HG02623 (cell line): ENCODE data around the gene CPED1.
"Not testable (repeated sequence)": the region's sequence is repeated elsewhere in the genome, so short reads cannot be mapped to it uniquely, and the experiment has no call there.

Experiments used
- ATAC-seq: cut with Tn5 transposase; IDR thresholded peaks from one replicate; pipeline ENCODE4 v1.9.1; 2021; ENCODE audit warnings: moderate library complexity; ENCODE audit not compliant: unreplicated experiment

CPED1 gene

GRCh38 chr7:121062671-121063279, 74.3 kb downstream of the CPED1 start:
- no peak for ATAC-seq

DNA sequence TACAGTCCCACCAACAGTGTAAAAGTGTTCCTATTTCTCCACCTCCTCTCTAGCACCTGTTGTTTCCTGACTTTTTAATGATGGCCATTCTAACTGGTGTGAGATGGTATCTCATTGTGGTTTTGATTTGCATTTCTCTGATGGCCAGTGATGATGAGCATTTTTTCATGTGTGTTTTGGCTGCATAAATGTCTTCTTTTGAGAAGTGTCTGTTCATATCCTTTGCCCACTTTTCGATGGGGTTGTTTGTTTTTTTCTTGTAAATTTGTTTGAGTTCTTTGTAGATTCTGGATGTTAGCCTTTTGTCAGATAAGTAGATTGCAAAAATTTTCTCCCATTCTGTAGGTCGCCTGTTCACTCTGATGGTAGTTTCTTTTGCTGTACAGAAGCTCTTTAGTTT, 79.2 kb downstream of the CPED1 start:
- ATAC-seq: not testable (repeated sequence)

DNA sequence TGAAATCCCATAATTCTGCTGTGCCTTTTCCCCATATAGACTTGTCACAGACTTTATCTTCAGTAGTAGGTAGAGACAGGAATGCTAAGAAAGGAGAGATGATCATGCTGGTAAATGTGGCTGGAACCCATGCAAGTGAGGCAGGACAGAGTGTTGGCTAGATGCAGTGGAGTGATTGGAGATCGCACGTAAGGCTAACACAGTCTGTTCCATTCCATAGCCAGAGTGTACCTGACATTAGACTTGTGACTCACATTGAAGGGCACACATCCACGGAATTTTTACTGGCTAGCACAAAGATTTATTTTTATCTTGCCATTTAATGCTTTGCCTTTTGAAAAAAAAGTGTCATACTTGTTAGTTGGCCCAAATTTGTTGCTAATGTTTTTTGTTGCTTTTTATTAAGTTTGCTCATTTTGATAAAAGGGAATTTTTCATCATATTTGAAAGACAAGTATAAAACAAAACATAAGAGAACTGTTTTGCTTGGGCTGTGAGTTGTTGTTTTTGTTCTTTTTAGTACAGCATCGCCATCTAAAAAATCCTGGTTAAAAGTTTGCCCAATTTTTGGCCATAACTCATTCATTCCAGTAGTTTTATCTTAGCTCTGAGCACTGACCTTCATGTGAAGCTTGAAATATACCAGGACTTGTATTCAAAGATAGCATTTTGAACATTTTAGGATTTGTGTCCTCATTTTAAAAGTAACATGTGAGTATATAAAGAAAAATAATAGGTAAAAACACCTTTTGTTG, 81.0 kb downstream of the CPED1 start:
- no peak for ATAC-seq

GRCh38 chr7:121071132-121071531, 82.6 kb downstream of the CPED1 start:
- no peak for ATAC-seq

GRCh38 chr7:121071662-121072061, 83.2 kb downstream of the CPED1 start:
- ATAC-seq: no peak

GRCh38 chr7:121072826-121073225, 84.3 kb downstream of the CPED1 start:
- ATAC-seq: no peak

- ATAC-seq: no peak
These were observed 85.1 kb downstream of the CPED1 start for GRCh38 chr7:121073463-121074099.

DNA sequence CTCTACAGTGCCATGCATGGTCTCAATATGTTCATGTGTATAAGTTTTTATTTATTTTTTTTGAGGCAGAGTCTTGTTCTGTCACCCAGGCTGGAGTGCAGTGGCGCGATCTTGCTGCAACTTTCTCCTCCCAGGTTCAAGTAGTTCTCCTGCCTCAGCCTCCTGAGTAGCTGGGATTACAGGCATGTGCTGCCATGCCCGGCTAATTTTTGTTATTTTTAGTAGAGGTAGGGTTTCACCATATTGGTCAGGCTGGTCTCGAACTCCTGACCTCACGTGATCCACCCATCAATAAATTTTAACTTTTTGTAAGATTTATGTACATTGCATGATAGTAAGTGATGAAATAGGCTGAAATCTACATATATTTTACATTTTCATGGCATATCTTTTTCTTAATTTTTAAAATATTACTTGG, 86.9 kb downstream of the CPED1 start:
- not testable (repeated sequence) for ATAC-seq

GRCh38 chr7:121075952-121076349, 87.4 kb downstream of the CPED1 start:
- no peak for ATAC-seq

- ATAC-seq: no peak
These were observed 88.0 kb downstream of the CPED1 start for GRCh38 chr7:121076350-121077164.

DNA sequence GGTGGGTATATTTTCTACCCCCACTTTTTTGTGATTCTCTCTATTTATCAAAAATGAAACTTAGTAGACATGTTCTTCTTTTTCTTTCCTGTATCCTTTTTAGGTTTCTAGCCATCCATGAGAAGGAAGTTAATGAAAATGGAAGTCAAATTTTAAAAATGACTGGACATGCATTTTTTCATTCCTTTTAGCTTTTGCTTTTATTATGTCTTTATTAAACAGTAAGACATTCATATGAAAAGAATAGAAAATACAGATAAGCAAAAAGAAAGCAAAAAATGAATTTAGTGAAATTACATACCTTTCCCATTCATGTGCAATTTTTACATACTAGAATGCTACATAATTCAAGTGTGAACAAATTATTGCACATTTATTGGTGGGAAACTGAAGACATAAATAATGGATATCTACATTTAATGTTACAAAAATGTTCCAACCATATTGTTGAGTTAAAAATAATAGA, 88.7 kb downstream of the CPED1 start:
- no peak for ATAC-seq

DNA sequence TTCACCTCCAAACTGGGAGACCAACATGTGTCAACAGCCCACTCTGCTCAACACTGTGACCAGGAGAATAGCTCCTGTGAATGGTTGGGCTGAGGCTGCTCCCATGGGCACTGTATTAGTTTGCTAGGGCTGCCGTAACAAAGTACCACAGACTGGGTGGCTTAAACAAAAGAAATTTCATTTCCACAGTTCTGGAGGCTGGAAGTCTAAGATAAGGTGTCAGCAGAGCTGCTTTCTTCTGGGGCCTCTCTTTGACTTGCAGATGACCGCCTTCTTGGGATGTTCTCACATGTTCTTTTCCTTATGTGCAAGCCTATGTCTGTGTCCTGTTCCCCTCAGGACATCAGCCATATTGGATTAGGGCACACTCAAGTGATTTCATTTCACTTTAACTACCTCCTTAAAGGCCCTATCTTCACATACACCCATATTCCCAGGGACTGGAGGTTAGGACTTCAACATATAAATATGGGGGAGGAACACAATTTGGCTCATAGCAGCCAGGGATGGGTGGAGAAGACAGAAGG, 90.3 kb downstream of the CPED1 start:
- no peak for ATAC-seq

GRCh38 chr7:121079425-121080169, 91.1 kb downstream of the CPED1 start:
- ATAC-seq: no peak

GRCh38 chr7:121080257-121080912, 91.9 kb downstream of the CPED1 start:
- no peak for ATAC-seq

GRCh38 chr7:121080913-121081326, 92.4 kb downstream of the CPED1 start:
- no peak for ATAC-seq

DNA sequence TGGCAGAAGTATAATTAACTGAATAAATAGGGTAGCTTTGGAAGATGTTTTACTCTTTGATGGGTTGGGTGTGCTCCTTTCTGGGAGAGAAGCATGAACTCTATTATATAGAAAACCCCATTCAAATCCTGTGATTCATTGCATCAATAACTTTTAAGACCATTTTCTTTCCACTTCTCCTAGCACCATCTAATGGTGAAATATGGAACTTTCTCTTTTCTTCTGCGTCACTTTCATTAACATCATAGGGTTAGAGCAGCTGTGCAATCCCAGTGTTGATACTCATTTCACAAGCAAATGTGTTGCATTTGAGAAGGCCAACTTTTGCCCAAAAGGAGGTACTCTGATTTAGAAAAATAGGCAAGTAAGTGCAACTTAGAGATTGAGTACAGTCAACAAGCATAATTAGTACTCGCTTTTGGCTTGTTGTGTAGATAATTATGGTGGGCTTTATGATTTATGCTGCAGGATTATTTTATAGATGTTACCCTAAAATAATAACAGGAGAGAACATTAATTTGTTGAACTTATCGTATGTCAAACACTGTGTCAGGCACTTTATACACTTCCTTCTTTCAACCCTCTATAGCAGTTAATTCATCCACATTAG, 92.9 kb downstream of the CPED1 start:
- ATAC-seq: peak; percentile 83

DNA sequence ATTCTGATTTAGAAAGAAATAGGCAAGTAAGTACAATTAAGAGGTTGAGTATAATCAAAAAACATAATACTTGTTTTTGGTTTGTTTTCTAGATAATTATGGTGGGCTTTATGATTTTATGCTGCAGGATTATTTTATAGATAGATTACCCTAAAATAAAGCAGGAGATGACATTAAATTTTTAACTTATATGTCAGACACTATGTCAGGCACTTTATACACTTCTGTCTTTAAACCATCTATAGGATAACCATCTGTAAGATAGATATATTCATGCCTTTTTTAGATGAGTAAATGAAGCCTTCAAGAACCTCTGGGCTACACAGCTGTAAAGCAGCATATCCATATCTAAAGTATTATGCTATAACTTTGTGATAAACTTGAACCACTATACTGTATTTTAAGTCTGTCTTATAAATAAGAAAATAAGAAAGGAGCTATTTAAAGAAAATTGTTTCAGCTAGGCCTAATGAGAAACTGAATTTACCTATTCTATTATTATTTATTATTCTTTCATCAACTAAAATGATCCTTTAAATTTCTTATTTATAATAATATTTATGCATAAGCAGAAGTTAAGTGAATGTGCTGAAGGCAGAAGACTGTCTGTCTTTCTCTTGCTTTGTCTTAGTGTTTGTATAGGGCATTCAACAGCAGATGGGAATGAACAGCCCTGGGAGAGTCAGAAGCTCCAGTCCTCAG, 94.0 kb downstream of the CPED1 start:
- no peak for ATAC-seq

DNA sequence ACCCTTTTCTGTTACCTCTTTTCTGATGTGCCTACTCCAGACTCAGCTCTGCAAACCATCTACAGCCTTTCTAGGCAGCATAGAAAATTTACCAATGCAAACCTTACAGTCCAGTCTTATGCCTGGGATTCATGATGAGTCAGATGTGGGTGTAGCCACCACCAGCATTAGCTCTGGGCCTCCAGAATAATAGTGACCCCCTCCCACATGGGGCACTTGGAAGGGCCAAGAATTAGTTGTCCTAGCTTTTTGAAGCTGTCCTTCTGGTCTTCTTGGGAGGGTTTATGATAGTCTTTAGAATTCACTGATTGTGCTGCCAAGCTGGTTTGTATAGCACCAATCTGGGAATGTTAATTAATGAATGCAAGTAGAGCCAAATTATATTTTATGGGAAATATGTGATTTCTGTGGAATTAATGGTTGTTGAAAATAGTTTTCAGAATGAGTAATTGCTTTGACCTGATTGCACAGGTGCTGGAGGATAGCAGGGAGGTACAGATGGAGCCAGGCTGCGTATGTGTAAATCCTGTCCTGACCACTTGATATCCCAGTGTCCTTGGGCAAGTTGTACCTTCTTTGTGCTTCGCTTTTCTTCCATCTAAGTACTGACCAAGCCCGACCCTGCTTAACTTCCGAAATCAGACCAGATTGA, 94.8 kb downstream of the CPED1 start:
- no peak for ATAC-seq
